ENCODE measurements around the gene GALR2.

DNA sequence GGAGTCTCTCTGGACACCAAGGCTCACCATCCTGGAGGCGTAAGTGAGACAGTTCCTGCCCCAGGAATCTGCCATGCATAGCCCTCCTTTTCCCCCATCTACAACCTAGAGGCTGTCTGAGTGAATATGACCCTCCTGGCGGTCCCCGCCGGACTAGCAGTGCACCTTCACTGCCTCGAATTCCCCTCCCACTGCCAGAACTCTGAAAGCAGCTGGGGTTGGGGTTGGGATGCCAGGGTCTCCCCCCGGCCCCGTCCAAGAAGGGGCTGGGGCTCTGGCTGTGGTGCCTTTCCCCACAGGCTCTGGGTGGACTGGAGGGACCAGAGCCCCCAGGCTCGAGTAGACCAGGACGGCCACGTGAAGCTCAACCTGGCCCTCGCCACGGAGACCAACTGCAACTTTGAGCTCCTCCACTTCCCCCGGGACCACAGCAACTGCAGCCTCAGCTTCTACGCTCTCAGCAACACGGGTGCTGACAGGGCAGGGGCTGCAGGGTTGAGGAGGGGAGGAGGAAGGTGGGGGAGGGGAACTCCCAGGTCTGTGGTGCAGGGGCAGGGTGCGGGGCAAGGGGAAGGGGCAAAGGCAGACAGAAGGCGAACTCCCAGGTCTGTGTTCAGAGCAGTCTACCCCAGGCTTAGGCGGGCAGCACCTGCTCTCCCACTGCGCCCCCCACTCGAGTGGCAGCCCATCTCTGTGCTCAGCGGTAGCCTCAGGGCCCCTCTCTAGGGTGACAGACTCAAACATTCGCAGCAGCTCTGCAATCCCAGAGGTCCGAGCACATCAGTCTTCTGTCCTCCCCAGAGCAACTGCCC lies 5.6 kb downstream of the GALR2 start:
- TF ChIP-seq POLR2AphosphoS5 (IDR thresholded peaks at IDR 0.05; ENCODE audit: low read depth, low read length): no peak
- TF ChIP-seq CTCF (IDR thresholded peaks at IDR 0.05): no peak
- no peak for TF ChIP-seq SIN3A (IDR thresholded peaks at IDR 0.05; ENCODE audit: borderline replicate concordance, insufficient read depth, low read depth, low read length)

Measured in Panc1 (cell line).